ENCODE measurements around the gene SMAP2. TPM values are rescaled to one million over a fixed set of nuclear protein-coding genes. Genes with fewer than 3 reads are reported as not detected.

SMAP2 gene
- polyA plus RNA-seq, 3 donors = 302 to 382 (median 359) TPM

DNA sequence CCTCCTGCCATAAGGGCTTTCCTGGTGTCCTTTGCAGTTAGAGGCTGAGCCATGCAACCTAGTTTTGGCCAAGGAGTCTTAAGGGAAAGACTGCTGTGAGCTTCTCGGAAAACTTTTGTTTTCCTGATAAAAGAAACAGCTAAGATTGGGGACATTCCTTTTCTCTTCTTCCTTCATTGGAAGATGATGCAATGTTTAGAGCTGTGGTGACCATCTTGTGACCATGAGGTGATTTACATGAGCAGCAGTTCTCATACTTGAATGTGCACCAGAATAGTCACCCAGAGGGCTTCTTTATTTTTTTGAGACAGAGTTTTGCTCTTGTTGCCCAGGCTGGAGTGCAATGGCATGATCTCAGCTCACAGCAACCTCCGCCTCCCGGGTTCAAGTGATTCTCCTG is 20.4 kb upstream of the SMAP2 start:
- Histone ChIP-seq H3K4me3 (replicated peaks in 1 of 3; ENCODE audit: low read depth in 2 of 3, low read length in 3 of 3) (peak overlapping the region in 1 of 3 experiments; percentile 55), H2AFZ (ENCODE audit: insufficient read depth, low read depth, low read length, poor library complexity, severe bottlenecking) (no peak overlapping the region), H3K4me2 (replicated peaks; ENCODE audit: extremely low read depth, low read length, poor library complexity, severe bottlenecking) (peak overlapping the region; percentile 48), H3K36me3 (replicated peaks in 1 of 2; ENCODE audit: control insufficient read depth in 1 of 2, insufficient read depth in 2 of 2, low read length in 2 of 2) (peaks cover 2 to 14% of the 10 kb centered on the region in 2 donors), H3K27ac (ENCODE audit: low read depth in 1 of 2, low read length in 2 of 2) (peak overlapping the region; percentile 82 to 89), H3K27me3 (ENCODE audit: control insufficient read depth in 2 of 2, insufficient read depth in 2 of 2, low read length in 2 of 2) (no peaks in the 10 kb centered on the region), H3K9ac (ENCODE audit: insufficient read depth, low read length, poor library complexity, severe bottlenecking) (peak overlapping the region; percentile 42), H3K79me2 (ENCODE audit: insufficient read depth, low read length) (peaks cover 67% of the 10 kb centered on the region), H4K20me1 (ENCODE audit: insufficient read depth, low read length) (no peaks in the 10 kb centered on the region), H3K9me3 (replicated peaks in 1 of 2; ENCODE audit: control insufficient read depth in 1 of 2, insufficient read depth in 1 of 2, low read length in 2 of 2) (peaks cover 0 to 1% of the 10 kb centered on the region in 2 donors), H3K4me1 (ENCODE audit: control insufficient read depth in 1 of 2, insufficient read depth in 2 of 2, low read length in 2 of 2) (peaks cover 63 to 77% of the 10 kb centered on the region in 2 donors)
- no peaks in the 10 kb centered on the region for H3K27me3 Mint-ChIP-seq (ENCODE audit: low read depth in 3 of 3)
- H3K27ac Mint-ChIP-seq = peak overlapping the region; percentile 86 to 93 (median 89)
- peak overlapping the region; percentile 19 to 39 for H3K4me3 Mint-ChIP-seq
- H3K9me3 Mint-ChIP-seq = peaks cover 0 to 9% (median 3%) of the 10 kb centered on the region in 7 donors
- peaks cover 21 to 53% of the 10 kb centered on the region in 2 donors for H3K36me3 Mint-ChIP-seq
- peaks cover 74% of the 10 kb centered on the region for H3K4me1 Mint-ChIP-seq
- intact Hi-C loops (cut with micrococcal nuclease) = no loop called here
- peak; percentile 51 to 79 (median 58) for DNase-seq
- WGBS (ENCODE audit: insufficient coverage) = no CpG with 5 or more reads among the region's 3 CpGs
- TF ChIP-seq, protein P1, sequence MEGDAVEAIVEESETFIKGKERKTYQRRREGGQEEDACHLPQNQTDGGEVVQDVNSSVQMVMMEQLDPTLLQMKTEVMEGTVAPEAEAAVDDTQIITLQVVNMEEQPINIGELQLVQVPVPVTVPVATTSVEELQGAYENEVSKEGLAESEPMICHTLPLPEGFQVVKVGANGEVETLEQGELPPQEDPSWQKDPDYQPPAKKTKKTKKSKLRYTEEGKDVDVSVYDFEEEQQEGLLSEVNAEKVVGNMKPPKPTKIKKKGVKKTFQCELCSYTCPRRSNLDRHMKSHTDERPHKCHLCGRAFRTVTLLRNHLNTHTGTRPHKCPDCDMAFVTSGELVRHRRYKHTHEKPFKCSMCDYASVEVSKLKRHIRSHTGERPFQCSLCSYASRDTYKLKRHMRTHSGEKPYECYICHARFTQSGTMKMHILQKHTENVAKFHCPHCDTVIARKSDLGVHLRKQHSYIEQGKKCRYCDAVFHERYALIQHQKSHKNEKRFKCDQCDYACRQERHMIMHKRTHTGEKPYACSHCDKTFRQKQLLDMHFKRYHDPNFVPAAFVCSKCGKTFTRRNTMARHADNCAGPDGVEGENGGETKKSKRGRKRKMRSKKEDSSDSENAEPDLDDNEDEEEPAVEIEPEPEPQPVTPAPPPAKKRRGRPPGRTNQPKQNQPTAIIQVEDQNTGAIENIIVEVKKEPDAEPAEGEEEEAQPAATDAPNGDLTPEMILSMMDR (IDR thresholded peaks at IDR 0.05) = no peak

DNA sequence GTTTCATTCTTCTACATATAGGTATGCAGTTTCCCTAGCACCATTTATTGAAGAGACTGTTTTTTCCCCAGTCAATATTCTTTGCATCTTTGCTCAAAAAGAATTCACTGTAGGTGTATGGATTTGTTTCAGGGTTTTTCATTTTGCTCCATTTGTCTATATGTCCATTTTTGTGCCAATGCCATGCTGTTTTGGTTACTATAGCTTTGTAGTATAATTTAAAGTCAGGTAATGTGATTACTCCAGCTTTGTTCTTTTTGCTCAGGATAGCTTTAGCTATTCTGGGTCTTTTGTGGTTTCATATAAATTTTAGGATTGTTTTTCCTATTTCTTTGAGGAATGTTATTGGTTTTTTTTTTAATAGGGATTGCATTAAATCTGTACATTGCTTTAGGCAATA is 15.9 kb upstream of the SMAP2 start:
- Histone ChIP-seq H3K79me2 (ENCODE audit: insufficient read depth, low read length) (peaks cover 30% of the 10 kb centered on the region), H4K20me1 (ENCODE audit: insufficient read depth, low read length) (peaks cover 24% of the 10 kb centered on the region), H3K4me3 (replicated peaks in 1 of 3; ENCODE audit: low read depth in 2 of 3, low read length in 3 of 3) (peak overlapping the region in 1 of 3 experiments; percentile 38), H3K9me3 (replicated peaks in 1 of 2; ENCODE audit: control insufficient read depth in 1 of 2, insufficient read depth in 1 of 2, low read length in 2 of 2) (peaks cover 4 to 8% of the 10 kb centered on the region in 2 donors), H3K9ac (ENCODE audit: insufficient read depth, low read length, poor library complexity, severe bottlenecking) (no peak overlapping the region), H3K27me3 (ENCODE audit: control insufficient read depth in 2 of 2, insufficient read depth in 2 of 2, low read length in 2 of 2) (no peaks in the 10 kb centered on the region), H3K36me3 (replicated peaks in 1 of 2; ENCODE audit: control insufficient read depth in 1 of 2, insufficient read depth in 2 of 2, low read length in 2 of 2) (peaks cover 2 to 37% of the 10 kb centered on the region in 2 donors), H2AFZ (ENCODE audit: insufficient read depth, low read depth, low read length, poor library complexity, severe bottlenecking) (no peak overlapping the region), H3K4me2 (replicated peaks; ENCODE audit: extremely low read depth, low read length, poor library complexity, severe bottlenecking) (no peak overlapping the region), H3K27ac (ENCODE audit: low read depth in 1 of 2, low read length in 2 of 2) (no peak overlapping the region), H3K4me1 (ENCODE audit: control insufficient read depth in 1 of 2, insufficient read depth in 2 of 2, low read length in 2 of 2) (peaks cover 55 to 67% of the 10 kb centered on the region in 2 donors)
- Mint-ChIP-seq H3K4me1 (peaks cover 63% of the 10 kb centered on the region), H3K9me3 (peaks cover 8 to 21% (median 14%) of the 10 kb centered on the region in 7 donors), H3K27me3 (ENCODE audit: low read depth in 3 of 3) (peaks cover 0 to 3% (median 2%) of the 10 kb centered on the region in 3 donors), H3K4me3 (no peak overlapping the region), H3K36me3 (peaks cover 39 to 66% of the 10 kb centered on the region in 2 donors), H3K27ac (no peak overlapping the region)
- TF ChIP-seq, protein P1 (IDR thresholded peaks at IDR 0.05) = no peak
- intact Hi-C loops (cut with micrococcal nuclease) = no loop called here
- no peak for DNase-seq

All from CD14-positive monocyte (primary cell).